Measurements from ENCODE around the gene TRPV5. TPM values are rescaled to one million over a fixed set of nuclear protein-coding genes. Genes with fewer than 3 reads are reported as not detected.

TRPV5 gene
- total RNA-seq, 1 donor, result not detected

DNA sequence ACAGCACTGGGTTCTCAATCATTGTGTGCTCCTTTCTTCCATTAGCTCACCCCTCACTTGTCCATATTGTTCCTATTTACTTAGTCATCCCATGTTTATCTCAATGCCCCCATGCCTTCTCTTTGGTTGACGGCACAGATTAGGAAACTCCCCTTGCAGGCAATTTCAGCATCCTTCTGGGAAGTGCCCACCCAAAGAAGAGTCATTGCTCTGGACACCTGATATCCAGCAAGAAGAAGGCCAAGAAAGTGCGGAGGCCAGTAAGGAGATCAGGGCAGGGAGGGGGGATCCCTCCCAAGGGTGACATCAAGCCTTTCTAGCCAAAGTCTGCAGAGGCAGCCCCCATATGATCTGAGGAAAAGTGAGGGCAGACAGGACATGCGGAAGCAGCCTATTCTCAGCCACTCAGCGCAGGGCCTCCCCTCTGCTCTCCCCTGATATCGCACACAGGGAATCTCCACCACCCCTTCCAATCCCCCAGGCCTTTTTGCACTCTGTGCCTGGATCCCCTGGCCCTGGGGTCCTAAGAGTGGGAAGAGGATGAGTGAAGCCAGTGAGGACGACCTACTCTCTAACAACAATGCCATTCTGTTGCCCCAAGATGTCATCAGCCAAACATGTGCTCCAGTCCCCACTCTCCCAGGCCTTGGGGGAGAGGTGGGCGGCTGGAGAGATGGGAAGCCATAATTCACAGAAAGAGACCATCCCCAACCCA is 49.8 kb downstream of the TRPV5 start:
- H3K4me1 ChIP-seq (ENCODE audit: insufficient read depth, low read length), result no peaks in the 10 kb centered on the region
- H3K9me3 ChIP-seq (ENCODE audit: low read depth, low read length), result no peaks in the 10 kb centered on the region
- H3K4me3 ChIP-seq (ENCODE audit: insufficient read depth, low read length), result no peak overlapping the region
- no peaks in the 10 kb centered on the region for H3K36me3 ChIP-seq (ENCODE audit: insufficient read depth, low read length)
- H2AFZ ChIP-seq (ENCODE audit: low read length), result no peak overlapping the region
- no peak overlapping the region for H3K4me2 ChIP-seq (ENCODE audit: insufficient read depth, low read length)
- TF ChIP-seq, protein P1, sequence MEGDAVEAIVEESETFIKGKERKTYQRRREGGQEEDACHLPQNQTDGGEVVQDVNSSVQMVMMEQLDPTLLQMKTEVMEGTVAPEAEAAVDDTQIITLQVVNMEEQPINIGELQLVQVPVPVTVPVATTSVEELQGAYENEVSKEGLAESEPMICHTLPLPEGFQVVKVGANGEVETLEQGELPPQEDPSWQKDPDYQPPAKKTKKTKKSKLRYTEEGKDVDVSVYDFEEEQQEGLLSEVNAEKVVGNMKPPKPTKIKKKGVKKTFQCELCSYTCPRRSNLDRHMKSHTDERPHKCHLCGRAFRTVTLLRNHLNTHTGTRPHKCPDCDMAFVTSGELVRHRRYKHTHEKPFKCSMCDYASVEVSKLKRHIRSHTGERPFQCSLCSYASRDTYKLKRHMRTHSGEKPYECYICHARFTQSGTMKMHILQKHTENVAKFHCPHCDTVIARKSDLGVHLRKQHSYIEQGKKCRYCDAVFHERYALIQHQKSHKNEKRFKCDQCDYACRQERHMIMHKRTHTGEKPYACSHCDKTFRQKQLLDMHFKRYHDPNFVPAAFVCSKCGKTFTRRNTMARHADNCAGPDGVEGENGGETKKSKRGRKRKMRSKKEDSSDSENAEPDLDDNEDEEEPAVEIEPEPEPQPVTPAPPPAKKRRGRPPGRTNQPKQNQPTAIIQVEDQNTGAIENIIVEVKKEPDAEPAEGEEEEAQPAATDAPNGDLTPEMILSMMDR (IDR thresholded peaks at IDR 0.05; ENCODE audit: extremely low read depth, low read depth, low read length), result no peak
- H4K20me1 ChIP-seq (ENCODE audit: insufficient read depth, low read length), result no peaks in the 10 kb centered on the region
- no peaks in the 10 kb centered on the region for H3K79me2 ChIP-seq (ENCODE audit: insufficient read depth, low read length)
- H3K27ac ChIP-seq (ENCODE audit: low read depth, low read length), result no peak overlapping the region
- peaks cover 11% of the 10 kb centered on the region for H3K27me3 ChIP-seq (ENCODE audit: insufficient read depth, low read length)
- no peak for DNase-seq (ENCODE audit: insufficient read length, low spot score, missing footprints)

DNA sequence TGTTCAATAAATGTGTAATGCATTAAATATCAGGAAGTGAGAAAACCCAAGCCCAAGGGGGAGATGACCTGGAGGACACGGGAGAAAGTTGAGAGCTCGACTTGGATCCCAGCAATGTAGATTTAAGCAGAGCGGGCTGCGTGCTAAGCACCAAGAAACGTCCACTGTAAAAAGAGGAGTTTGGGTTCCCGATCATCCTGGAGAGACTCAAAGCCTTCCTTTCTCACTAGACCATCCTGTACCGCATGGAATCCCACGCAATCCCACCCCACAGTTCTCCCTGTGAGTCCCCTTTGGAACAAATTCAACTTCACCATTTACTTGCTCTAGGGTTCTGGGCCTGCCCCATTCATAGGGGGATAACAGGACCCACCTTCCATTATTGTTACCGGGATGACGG is 50.4 kb downstream of the TRPV5 start:
- Histone ChIP-seq H3K4me1 (ENCODE audit: insufficient read depth, low read length) (no peaks in the 10 kb centered on the region), H2AFZ (ENCODE audit: low read length) (no peak overlapping the region), H4K20me1 (ENCODE audit: insufficient read depth, low read length) (no peaks in the 10 kb centered on the region), H3K9me3 (ENCODE audit: low read depth, low read length) (no peaks in the 10 kb centered on the region), H3K36me3 (ENCODE audit: insufficient read depth, low read length) (no peaks in the 10 kb centered on the region), H3K27me3 (ENCODE audit: insufficient read depth, low read length) (peaks cover 11% of the 10 kb centered on the region), H3K4me2 (ENCODE audit: insufficient read depth, low read length) (no peak overlapping the region), H3K4me3 (ENCODE audit: insufficient read depth, low read length) (no peak overlapping the region), H3K79me2 (ENCODE audit: insufficient read depth, low read length) (no peaks in the 10 kb centered on the region), H3K27ac (ENCODE audit: low read depth, low read length) (no peak overlapping the region)
- TF ChIP-seq, protein P1 (IDR thresholded peaks at IDR 0.05; ENCODE audit: extremely low read depth, low read depth, low read length), result no peak
- DNase-seq (ENCODE audit: insufficient read length, low spot score, missing footprints), result no peak

DNA sequence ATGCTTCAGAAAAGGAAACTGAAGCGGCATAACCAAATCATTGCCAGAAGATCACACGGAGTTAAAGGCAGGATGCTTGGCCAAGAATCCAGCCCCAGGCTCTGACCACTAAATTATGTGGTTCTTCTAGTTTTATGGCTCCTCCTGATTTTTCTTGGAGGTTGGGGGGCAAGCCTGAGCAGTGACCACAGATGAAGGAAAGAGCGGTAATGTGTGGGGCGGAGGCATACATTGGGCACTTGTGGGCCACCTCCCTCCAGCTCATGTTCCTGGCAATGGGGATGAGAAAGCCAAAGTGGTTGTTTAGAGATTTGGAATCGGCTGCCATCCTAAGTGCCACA is 51.2 kb downstream of the TRPV5 start:
- H3K9me3 ChIP-seq (ENCODE audit: low read depth, low read length), result no peaks in the 10 kb centered on the region
- H3K36me3 ChIP-seq (ENCODE audit: insufficient read depth, low read length), result no peaks in the 10 kb centered on the region
- H3K27ac ChIP-seq (ENCODE audit: low read depth, low read length), result no peak overlapping the region
- H3K4me1 ChIP-seq (ENCODE audit: insufficient read depth, low read length), result no peaks in the 10 kb centered on the region
- no peak for DNase-seq (ENCODE audit: insufficient read length, low spot score, missing footprints)
- H2AFZ ChIP-seq (ENCODE audit: low read length), result no peak overlapping the region
- H3K4me3 ChIP-seq (ENCODE audit: insufficient read depth, low read length), result no peak overlapping the region
- TF ChIP-seq, protein P1 (IDR thresholded peaks at IDR 0.05; ENCODE audit: extremely low read depth, low read depth, low read length), result no peak
- no peak overlapping the region for H3K4me2 ChIP-seq (ENCODE audit: insufficient read depth, low read length)
- no peaks in the 10 kb centered on the region for H3K79me2 ChIP-seq (ENCODE audit: insufficient read depth, low read length)
- peaks cover 11% of the 10 kb centered on the region for H3K27me3 ChIP-seq (ENCODE audit: insufficient read depth, low read length)
- no peaks in the 10 kb centered on the region for H4K20me1 ChIP-seq (ENCODE audit: insufficient read depth, low read length)

DNA sequence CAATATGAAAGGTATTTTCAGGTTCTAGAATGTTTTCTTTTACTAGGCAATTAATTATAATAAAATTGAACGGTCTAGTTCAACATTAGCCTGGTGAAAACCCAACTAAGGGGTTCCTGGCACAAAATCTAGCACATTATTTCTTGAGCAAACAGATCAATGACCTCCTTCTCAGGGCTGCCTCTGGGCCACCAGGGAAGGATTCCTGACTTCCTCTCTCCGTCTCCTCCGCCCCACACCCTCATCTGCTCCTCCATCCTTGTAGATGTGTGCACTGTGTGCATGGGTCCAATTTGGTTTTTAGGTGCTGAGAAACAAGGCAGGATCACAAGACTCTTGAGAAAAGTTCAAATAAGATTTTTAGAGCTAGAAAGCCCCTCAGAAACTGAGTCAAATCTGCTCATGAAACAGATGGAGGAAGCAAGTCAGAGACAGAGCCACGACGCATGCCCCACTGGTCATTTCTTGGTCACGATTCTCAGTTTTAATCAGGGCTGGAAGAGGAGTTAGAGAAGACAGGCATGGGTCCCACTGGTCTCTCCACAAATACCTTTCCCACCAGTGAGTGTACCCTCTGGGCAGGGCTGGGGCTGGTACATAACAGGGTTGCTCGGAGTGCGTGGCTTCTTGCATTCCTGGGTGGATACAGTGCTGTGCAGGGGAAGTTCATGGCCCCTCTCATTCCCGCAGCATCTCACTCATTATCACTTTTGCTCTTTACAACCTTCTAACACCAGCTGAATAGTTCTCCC is 51.8 kb downstream of the TRPV5 start:
- Histone ChIP-seq H3K27me3 (ENCODE audit: insufficient read depth, low read length) (peaks cover 11% of the 10 kb centered on the region), H3K4me2 (ENCODE audit: insufficient read depth, low read length) (no peak overlapping the region), H3K27ac (ENCODE audit: low read depth, low read length) (no peak overlapping the region), H3K36me3 (ENCODE audit: insufficient read depth, low read length) (no peaks in the 10 kb centered on the region), H3K4me1 (ENCODE audit: insufficient read depth, low read length) (no peaks in the 10 kb centered on the region), H4K20me1 (ENCODE audit: insufficient read depth, low read length) (no peaks in the 10 kb centered on the region), H3K79me2 (ENCODE audit: insufficient read depth, low read length) (no peaks in the 10 kb centered on the region), H3K9me3 (ENCODE audit: low read depth, low read length) (no peaks in the 10 kb centered on the region), H2AFZ (ENCODE audit: low read length) (no peak overlapping the region), H3K4me3 (ENCODE audit: insufficient read depth, low read length) (no peak overlapping the region)
- TF ChIP-seq, protein P1 (IDR thresholded peaks at IDR 0.05; ENCODE audit: extremely low read depth, low read depth, low read length), result no peak
- no peak for DNase-seq (ENCODE audit: insufficient read length, low spot score, missing footprints)

All from osteoblast (primary cell).